Myometrial cell (primary cell): ENCODE results near the gene CUL2. TPM values are rescaled to one million over a fixed set of nuclear protein-coding genes. Genes with fewer than 3 reads are reported as not detected.

Experiments
- total RNA-seq: library from RNA; depleted of rRNA; stranded (reverse); fragments of >200 nt; gene quantifications from 2 replicates; pipeline ENCODE4 v1.2.3, GENCODE V29; 2015

Gene CUL2
- total RNA-seq, result 32.6 and 47.6 TPM in 2 replicates

GRCh38 chr10:35090162-35090954 is at the start of gene CUL2:
CUL2 (minus strand) TSS chr10:35090341; CDS start chr10:35071317, 19,024 bp downstream.

GRCh38 chr10:35126530-35127288 is 36.6 kb upstream of the CUL2 start, which contains the start of gene CREM:
CREM (plus strand) TSS chr10:35126846; CDS start chr10:35137836, 10,990 bp downstream.

Other genes with a start within 250 kb of the CUL2 start
- 40.6 and 45.0 TPM in 2 replicates for gene CREM, start 36.5 kb upstream of the CUL2 start, total RNA-seq
- gene CCNY, start 246.2 kb upstream of the CUL2 start, total RNA-seq, result 34.0 and 35.2 TPM in 2 replicates